ENCODE measurements around the gene SLC36A1. TPM values are rescaled to one million over a fixed set of nuclear protein-coding genes. Genes with fewer than 3 reads are reported as not detected.

The SLC36A1 gene
- total RNA-seq, 2 donors from 2014 or later, result 7.7 to 37.7 TPM

DNA sequence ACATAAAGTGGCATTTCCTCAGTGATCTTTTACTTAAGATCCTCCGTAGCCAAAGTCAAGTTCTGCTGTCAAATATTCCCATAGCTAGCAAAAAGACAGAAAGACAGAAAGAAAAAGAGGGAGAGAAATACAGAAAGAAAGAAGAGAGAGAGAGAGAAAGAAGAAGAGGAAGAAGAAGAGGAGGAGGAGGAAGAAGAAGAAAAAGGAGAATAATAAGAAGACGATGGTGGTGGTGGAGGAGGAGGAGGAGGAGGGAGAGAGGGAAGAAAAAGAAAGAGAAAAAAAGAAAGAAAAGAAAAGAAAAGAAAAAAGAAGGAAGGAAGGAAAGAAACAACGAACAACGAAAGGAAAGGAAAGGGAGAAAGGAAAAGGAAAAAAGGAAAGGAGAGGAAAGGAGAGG lies 89.6 kb downstream of the SLC36A1 start:
- intact Hi-C loops (cut with DNase I), result no loop called here
- no peak overlapping the region for H3K4me3 ChIP-seq

GRCh38 chr5:151541571-151541970 lies 94.2 kb downstream of the SLC36A1 start:
- Histone ChIP-seq H3K27ac (no peak overlapping the region), H3K27me3 (replicated peaks; ENCODE audit: insufficient read depth) (no peaks in the 10 kb centered on the region), H3K4me1 (replicated peaks) (no peaks in the 10 kb centered on the region), H3K9me3 (no peaks in the 10 kb centered on the region), H3K36me3 (no peaks in the 10 kb centered on the region), H3K4me3 (no peak overlapping the region)
- TF ChIP-seq POLR2A (IDR thresholded peaks at IDR 0.05) (no peak), POLR2AphosphoS5 (IDR thresholded peaks at IDR 0.05) (no peak), CTCF (IDR thresholded peaks at IDR 0.05) (no peak)
- DNase-seq (ENCODE audit: low spot score), result no peak
- intact Hi-C loops (cut with DNase I), result no loop called here
- WGBS, result 94% methylated on average over 2 of the region's 2 CpGs

More for the DNA sequence above, 89.6 kb downstream of the SLC36A1 start:
- TF ChIP-seq POLR2AphosphoS5 (IDR thresholded peaks at IDR 0.05) (no peak), POLR2A (IDR thresholded peaks at IDR 0.05) (no peak), CTCF (IDR thresholded peaks at IDR 0.05) (no peak)
- WGBS, result 92% methylated on average over 4 of the region's 4 CpGs
- DNase-seq (ENCODE audit: low spot score), result no peak
- Histone ChIP-seq H3K27me3 (replicated peaks; ENCODE audit: insufficient read depth) (no peaks in the 10 kb centered on the region), H3K4me1 (replicated peaks) (no peaks in the 10 kb centered on the region), H3K27ac (no peak overlapping the region), H3K36me3 (no peaks in the 10 kb centered on the region), H3K9me3 (no peaks in the 10 kb centered on the region)

Small RNA genes within 50 kb of the gene (microRNA-seq; reads per million reads assigned to microRNA genes)
- gene MIR6499, result 0.75 reads per million

Small RNA genes within 50 kb of the gene (small RNA-seq; reads per million reads assigned to genes)
- gene MIR6499 (0.19 to 0.40 reads per million in 2 donors), gene RNA5SP197 (0 reads per million in 2 donors)

Other genes starting within 250 kb of the SLC36A1 start
- 10 to 100 TPM; 28.2 to 53.8 TPM for gene CCDC69, start 223.5 kb upstream of the SLC36A1 start, total RNA-seq
- gene GM2A, start 194.4 kb upstream of the SLC36A1 start, total RNA-seq, result 10 to 100 TPM; 48.9 to 60.0 TPM
- gene SLC36A3, start 143.8 kb upstream of the SLC36A1 start, total RNA-seq, result under 1 TPM in 1 of 2 donors, not detected in 1; 0.28 TPM
- gene SLC36A2, start 100.0 kb upstream of the SLC36A1 start, total RNA-seq, result under 1 TPM in 1 of 2 donors, not detected in 1; 0.74 TPM
- gene FAT2, start 143.7 kb downstream of the SLC36A1 start, total RNA-seq, result 10 to 100 TPM in 1 of 2 donors, 1 to 10 TPM in 1; 5.6 to 22.5 TPM
- 1,000 to 10,000 TPM in 1 of 2 donors, 100 to 1,000 TPM in 1; 101 to 2,249 TPM for gene SPARC, start 239.3 kb downstream of the SLC36A1 start, total RNA-seq